ENCODE measurements around the gene ARHGAP42. TPM values are rescaled to one million over a fixed set of nuclear protein-coding genes. Genes with fewer than 3 reads are reported as not detected.

Gene ARHGAP42
- total and polyA plus RNA-seq, 10 of the 15 experiments (the other 5 are each of a cell fraction or from before 2014, with no cell fraction given), result 1.8 to 6.3 (median 3.2) TPM

- no peaks in the 10 kb centered on the region for H3K36me3 ChIP-seq (ENCODE audit: control insufficient read depth in 2 of 2, insufficient read depth in 2 of 2, low read length in 1 of 2)
- 5% methylated on average over 1 of the region's 1 CpG for WGBS (ENCODE audit: insufficient coverage, insufficient replicate concordance, low lambda C conversion rate, missing lambda C conversion rate)
- ATAC-seq (peak; percentile 88), FAIRE-seq (peak; percentile 31), DNase-seq (ENCODE audit: low read depth, low spot score) (peak; percentile 27)
- peak overlapping the region; percentile 68; the same call in 1 of the 2 replicates for H3K4me2 ChIP-seq (ENCODE audit: control insufficient read depth, insufficient read depth)
- H3K27me3 ChIP-seq (replicated peaks in 1 of 2; ENCODE audit: control insufficient read depth in 2 of 2, insufficient read depth in 2 of 2, low read length in 1 of 2), result no peaks in the 10 kb centered on the region
- H3K27ac ChIP-seq (ENCODE audit: control insufficient read depth, insufficient read depth), result peak overlapping the region; percentile 56
- peaks cover 14% of the 10 kb centered on the region for H3K4me1 ChIP-seq (ENCODE audit: control insufficient read depth, insufficient read depth, low read length)
- H4K20me1 ChIP-seq (ENCODE audit: control insufficient read depth, insufficient read depth), result no peaks in the 10 kb centered on the region
- ChIA-PET POLR2A (no interaction called here), SMC1A (ENCODE audit: uncharacterized antibody, unreplicated experiment) (interaction anchor here (1.0 to 1.4 kb wide), 6 partner anchors 13 to 52 kb away, joined by 3 to 6 read pairs (median 4); no protein-coding TSS in a partner anchor), CTCF (interaction anchor here (0.6 to 1.1 kb wide), 3 partner anchors 9 to 91 kb away, joined by 3 to 4 read pairs (median 3); no protein-coding TSS in a partner anchor), RAD21 (ENCODE audit: unreplicated experiment) (no interaction called here)
- in situ Hi-C loops (cut with MboI), result no loop called here
- no peaks in the 10 kb centered on the region for H3K9me3 ChIP-seq (replicated peaks; ENCODE audit: control insufficient read depth, insufficient read depth, low read length)
- no peaks in the 10 kb centered on the region for H3K79me2 ChIP-seq (ENCODE audit: control insufficient read depth, insufficient read depth, low read length)
- H3K9ac ChIP-seq (ENCODE audit: control insufficient read depth, insufficient read depth, low read length), result no peak overlapping the region
- peak overlapping the region; percentile 55 for H2AFZ ChIP-seq (ENCODE audit: control insufficient read depth, low read depth, low read length)
- BruUV-seq (replicated peaks), result no TSS peak
- no peak overlapping the region for H3K4me3 ChIP-seq
- intact Hi-C loops (cut with micrococcal nuclease; ENCODE audit: unreplicated experiment), result no loop called here
- TF ChIP-seq NFIC (IDR thresholded peaks at IDR 0.05; ENCODE audit: low read depth, low read length) (peak; percentile 25; the same call in 1 of the 2 replicates), ZNF274 (IDR thresholded peaks at IDR 0.05; ENCODE audit: insufficient read depth, insufficient read length) (no peak), BCLAF1 (IDR thresholded peaks at IDR 0.05) (no peak), SP1 (IDR thresholded peaks at IDR 0.05; ENCODE audit: low read depth, low read length) (no peak), SPI1 (IDR thresholded peaks at IDR 0.05; ENCODE audit: borderline replicate concordance, insufficient read depth, low read depth, low read length) (peak; percentile 82), FOXM1 (IDR thresholded peaks at IDR 0.05; ENCODE audit: low read depth, low read length) (no peak), ZNF622 (IDR thresholded peaks at IDR 0.05) (no peak), ZBTB40 (IDR thresholded peaks at IDR 0.05; ENCODE audit: borderline replicate concordance) (no peak), ATF3 (IDR thresholded peaks at IDR 0.05; ENCODE audit: borderline replicate concordance, extremely low read depth, low read depth, low read length) (no peak), KAT2A (conservative IDR thresholded peaks at IDR 0.05; ENCODE audit: control insufficient read depth, low read depth, low read length) (no peak), ZSCAN29 (IDR thresholded peaks at IDR 0.05) (no peak), SMAD5 (IDR thresholded peaks at IDR 0.05; ENCODE audit: low read depth) (no peak)
- TF ChIP-seq, protein P1, sequence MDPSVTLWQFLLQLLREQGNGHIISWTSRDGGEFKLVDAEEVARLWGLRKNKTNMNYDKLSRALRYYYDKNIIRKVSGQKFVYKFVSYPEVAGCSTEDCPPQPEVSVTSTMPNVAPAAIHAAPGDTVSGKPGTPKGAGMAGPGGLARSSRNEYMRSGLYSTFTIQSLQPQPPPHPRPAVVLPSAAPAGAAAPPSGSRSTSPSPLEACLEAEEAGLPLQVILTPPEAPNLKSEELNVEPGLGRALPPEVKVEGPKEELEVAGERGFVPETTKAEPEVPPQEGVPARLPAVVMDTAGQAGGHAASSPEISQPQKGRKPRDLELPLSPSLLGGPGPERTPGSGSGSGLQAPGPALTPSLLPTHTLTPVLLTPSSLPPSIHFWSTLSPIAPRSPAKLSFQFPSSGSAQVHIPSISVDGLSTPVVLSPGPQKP (IDR thresholded peaks at IDR 0.05; ENCODE audit: low read depth, low read length), result no peak
Observed at GRCh38 chr11:100734743-100735527, 47.8 kb downstream of the ARHGAP42 start.

Measured in GM12878 (cell line).